HG03565 (cell line): ENCODE data around the gene OVCA2.

Experiments
- ATAC-seq: cut with Tn5 transposase; IDR thresholded peaks from one replicate; pipeline ENCODE4 v1.9.1; 2021; ENCODE audit warnings: mild to moderate bottlenecking, moderate library complexity; ENCODE audit not compliant: unreplicated experiment

Gene OVCA2

DNA sequence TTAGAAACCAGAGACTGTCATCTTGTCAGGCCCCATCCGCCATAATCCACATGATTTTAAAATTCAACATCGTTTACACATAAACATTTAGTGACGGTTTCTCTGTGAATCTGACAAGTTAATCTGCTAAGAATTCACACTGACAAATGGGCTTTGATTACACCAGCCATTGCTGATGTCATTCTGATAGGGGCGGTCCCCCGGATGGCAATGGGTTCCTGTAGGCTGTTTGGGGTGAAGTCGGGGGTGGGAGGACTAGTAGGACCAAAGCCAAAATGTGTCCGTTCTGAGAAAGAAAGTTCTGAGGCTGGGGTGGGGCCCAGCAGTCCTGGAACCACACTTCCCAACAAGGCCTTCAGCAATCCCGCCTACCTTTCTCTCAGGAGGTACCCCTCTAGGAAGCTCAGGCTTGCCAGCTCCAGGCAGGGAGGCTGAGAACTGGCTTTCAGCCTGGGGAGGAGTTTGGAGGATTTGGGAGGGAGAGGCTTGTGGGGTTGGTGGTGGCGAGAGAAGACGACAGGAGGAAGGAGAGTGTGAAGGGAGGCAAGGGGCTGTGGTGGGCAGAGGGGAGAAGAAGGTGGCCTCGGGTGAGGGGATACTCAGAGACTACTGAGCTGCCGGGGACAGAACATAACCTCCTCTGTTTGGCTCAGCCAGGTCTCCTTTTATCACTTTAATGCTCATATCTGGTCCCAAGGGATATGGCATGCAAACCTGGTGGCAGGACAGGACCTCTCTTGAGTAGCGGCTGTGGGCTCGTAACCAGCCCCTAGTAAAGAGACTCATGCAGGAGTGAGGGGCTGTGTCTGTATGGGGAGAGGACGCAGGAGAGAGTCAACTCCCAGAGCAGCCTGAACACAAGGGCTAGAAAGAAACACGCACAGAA lies 21.7 kb downstream of the OVCA2 start:
- no peak for ATAC-seq

DNA sequence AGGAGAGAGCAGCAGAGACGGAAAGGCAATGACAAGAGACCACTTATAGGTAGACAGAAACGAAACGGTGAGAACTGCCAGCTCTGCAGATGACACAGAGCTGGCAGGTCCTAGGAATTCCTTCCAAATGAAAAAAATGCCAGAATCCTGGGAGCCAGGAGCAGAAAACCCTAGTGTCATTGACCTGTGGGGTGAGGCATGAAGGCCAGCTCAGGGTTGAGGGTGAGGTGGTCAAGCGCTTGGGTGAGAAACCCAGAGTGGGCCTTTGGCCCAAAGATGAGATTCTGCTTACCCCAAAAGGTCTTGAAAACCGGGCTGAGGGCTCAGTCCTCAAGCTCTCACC lies 22.3 kb downstream of the OVCA2 start:
- no peak for ATAC-seq

DNA sequence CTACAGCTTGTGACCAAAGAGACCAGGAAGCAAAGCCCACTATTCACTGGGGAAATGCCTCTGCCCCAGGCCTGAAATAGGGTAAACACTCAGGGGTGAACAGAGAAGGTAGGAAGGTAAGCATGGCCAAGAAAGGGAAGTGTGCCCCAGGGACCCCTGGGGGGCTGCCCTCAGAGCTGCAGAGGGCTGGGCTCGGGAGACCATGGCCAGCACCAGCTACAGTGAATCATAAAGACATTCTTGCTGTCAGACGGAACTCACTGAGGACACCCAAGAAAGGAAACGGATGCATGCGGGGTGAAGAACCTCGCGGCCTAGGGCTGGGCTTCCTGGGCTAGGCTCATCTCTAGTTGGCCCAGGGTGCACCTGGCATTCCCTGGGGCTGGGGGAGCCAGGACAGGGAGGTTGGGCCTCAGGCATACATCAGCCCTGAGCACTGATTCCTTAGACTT lies 22.7 kb downstream of the OVCA2 start:
- no peak for ATAC-seq

DNA sequence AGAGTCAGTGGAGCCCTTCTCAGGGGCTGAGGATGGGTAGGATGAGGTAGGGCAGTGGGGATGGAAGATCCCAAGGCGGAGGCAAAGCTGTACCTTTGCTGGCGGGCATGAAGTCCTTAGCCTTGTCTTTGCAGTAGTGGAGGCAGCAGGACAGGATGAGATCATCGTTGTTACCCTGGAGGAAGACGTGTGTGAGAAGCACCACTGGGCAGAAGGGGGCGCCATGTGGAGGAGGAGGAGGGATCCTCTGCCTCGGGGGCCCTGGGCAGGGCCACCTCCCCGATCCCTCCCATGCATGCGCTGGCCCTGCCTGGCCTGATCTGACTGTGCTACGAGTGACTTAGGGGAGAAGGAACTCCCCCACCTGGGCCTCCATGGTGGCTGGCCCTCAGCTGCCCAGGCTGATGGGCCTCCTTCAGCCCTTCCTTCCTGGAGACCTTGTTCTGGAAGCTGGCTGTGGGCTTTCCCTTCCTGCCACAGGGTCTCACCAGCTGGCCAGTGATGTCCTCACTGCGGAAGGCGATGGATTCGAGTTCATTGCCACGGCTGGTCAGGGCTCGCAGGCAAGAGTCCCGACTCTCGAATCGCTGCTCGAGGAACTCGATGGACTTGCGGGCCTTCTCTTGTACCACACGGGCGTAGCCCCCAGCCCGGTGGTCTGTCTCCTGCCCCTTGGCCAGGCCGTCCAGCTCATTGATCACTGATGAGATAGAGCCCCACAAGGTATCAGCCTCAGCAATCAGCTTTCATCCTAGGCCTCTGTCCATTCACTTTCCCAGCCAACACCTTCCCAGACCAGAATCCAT lies 23.4 kb downstream of the OVCA2 start:
- ATAC-seq: no peak

DNA sequence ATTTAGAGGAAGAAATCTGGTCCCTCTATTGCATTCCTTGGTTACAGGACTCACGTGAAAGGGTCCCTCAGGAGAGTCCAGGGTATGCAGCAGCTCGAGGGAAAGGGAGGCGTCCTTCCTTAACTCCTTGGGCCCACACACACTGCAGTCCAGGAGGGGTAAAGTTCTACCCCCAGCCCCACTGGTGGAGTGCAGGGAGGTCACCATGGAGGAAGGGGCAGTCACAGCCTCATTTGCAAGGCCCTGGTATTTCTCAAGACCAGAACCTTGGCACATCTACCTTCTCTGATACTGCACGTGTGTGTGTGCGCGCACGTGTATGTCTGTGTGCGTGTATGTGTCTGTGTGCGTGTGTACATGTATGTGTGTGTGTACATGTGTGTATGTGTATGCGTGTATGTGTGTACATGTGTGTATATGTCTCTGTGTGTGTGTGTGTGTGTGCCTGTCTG lies 24.2 kb downstream of the OVCA2 start:
- ATAC-seq: no peak

DNA sequence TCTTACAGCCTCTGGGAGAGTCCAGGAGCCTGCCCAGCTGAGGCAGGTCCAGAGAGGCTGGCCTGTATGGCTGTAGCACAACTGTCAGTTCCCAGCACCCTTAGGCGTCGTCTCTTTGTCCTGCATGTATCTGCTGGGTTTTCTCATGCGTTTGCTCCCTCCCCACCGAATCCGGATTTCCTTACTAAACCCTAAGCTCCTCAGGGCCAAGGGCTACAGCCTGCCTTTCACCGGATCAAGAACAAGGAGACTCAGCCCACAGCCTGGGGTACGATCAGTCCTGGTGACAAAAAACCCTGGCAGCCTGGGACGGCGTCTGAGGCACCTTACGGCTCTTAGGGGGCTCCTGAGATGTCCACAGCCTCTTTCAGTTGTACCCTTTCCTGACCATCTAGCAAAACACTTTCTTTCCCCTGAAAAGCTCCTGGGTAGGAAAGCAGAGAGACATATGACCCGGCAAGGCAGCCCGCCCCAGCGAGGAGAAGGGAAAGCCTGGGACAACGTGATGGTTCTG lies 25.3 kb downstream of the OVCA2 start:
- ATAC-seq: no peak

DNA sequence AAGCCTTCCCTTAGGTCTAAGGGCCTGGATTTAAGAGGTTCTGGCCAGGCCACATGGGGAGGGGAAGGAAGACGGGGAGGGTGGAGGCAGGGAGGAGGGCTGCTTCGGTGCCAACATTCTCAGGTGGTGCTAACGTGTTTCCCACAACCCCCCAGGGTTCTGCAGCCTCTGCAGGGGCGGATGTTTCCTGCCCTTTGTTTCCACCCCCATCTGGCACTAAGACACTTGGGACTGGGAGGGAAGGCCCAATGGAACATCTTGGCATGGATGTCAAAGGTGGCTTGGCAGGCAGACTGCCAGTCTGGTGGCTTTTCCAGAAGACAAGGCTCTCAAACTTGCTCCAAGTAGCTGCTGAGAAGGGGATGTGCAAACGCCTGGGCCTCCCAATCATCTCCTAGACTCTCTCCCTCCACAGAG lies 25.8 kb downstream of the OVCA2 start:
- no peak for ATAC-seq

DNA sequence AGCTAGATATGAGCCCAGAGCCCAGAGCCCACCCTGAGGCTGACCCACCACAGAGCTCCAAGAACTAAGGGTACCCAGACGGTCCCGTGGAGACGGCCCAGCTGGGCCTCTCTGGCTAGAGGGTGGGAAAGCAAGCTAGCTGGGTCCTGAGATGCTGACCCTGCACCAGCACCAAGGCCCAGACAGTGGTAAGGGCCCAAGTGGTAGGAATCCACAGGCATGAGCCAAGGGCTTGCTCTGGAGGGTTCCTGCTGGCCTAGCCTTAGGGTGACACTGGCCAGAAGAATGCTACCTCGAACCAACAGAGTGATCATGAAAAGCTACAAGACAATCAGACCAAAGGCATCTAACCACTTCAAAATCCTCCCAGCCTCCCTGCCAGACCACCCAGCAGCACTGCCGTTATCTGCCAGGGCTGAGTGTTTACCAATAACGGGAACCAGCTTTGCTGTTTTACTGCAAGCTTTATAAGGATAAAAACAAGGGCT lies 26.3 kb downstream of the OVCA2 start:
- no peak for ATAC-seq

DNA sequence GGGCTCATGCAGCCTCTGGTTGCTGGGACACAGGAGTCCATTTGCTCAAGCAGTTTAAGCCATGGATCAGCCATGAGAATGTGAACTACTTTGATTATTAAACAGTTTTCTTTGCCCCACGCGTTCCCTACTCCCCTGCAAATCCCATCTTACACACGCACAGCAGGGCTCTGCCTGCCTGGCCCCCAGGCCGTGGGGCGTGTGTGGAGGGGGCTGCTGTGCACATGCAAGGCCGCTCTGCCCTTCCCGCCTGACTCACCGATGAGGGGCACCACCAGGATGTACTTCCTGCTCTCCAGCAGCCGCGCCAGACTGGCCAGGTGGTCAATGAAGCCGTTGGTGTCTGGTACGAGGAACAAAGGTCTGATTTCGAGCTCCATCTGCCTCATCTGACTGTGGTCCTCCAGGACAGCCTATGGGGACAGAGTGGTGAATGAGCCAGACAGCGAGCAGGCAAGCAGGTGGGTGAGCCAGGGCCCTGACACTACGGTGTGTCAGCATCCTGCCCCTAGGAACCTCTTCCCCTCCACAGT lies 26.8 kb downstream of the OVCA2 start:
- ATAC-seq: no peak

DNA sequence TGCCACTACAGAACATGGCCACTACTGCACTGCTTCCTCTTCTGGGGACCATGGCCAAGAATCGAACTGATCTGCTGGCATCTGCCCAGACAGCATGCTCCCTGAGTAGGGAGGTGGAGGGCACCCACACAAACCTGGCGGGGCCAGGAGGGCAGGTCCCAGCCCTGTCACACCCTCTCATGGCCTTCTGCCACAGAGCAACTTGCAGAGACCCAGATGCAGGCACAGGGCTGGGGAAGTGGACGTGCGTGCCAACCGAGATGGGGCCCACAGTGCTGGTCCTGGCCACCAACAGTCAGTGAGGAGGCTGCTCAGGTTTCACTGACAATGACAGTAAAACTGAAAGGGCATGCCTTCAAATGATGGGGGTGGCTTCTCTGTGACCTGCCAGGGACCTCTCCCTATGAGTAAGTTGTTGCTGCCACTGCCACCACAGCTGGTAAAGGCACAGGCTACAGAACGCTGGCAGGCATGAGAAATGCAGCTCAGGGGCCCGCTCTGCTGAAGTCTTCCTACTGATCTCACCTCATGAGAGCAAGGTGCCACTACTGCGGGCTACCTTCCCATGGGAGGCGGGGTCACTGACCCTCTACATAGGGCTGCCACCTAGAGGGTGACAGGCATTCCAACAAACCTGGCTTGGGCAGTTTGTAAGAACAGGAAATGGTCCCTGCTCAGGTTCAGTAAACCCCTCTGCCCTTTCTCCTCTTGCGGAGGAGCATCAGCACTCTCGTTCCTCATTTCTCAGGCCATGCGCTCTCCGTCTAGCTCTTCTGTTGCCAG lies 28.6 kb downstream of the OVCA2 start:
- ATAC-seq: peak; percentile 62

DNA sequence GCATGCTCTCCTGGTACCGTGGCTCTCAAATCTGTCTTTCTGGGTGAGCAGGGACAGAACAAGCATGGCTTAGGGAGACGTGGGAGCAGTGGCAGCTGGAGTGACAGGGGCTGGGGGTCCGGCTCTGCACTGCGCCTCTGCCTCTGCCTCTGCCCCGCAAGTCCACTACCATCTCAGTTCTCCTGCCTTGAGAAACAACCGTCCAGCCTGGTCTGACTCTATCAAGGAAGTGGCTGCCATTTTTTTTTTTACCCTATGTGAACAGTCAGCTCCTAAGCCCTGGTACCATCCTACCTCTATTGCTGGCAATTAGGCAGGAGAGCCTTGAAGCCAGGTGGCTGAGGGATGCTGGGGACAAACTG lies 29.2 kb downstream of the OVCA2 start:
- ATAC-seq: no peak

DNA sequence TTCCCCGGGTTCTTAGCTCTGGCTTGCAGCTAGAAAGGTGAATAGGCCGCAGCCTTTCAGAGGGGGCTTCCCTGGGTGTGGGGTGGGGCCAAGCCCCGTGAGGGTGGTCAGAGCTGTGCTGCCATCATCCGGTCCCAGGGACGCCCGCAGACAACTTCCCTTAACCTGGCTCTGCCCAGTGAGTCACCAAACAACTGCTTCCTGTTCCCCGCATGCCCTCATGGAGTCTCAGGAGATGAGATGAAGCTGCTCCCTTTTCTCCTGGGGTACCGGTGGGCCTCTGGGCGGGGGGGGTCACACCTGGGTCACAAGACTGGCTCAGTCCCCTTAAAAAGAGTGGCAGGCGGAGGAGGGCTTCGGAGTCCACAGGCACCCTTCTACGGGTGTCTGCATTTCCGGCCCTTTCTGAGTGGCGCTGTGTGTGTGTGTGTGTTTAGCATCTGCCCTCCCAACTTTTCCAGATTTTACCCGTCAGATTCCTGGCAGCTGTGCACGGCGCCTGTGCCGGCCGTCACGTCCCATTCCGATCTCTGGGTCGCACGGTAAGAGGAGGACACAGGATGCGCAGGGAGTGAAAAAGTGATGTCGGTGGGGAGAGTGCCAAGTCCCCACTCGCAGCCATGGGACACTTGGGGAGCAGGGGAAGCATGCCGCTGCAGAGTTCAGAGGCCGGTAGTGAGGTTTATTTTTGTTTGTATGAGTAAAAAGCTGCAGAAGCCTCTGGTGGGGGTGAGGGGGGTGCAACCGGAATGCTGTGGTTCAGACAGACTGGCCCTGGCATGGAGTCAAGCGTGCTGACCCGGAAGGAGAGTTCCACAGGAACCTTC lies 29.8 kb downstream of the OVCA2 start:
- no peak for ATAC-seq

DNA sequence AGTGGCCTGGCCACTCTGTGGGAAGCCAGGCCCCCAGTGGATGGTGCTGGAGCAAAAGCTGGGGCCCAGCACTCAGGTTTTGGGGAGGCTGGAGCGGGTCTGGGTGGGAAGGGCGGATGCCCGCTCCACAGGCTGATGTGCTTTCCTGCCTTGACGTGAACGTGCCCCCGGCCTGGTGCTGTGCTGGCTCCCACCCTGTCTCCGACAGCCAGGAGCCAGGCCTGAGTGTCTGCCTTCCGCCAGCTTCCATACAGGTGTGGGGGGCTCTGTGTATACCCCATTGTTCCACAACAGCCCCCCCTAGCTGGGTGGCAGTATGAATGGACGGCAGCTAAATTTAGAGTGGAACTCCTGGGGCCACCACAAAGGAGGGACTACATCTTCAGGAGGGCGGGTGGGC lies 33.1 kb downstream of the OVCA2 start:
- no peak for ATAC-seq

DNA sequence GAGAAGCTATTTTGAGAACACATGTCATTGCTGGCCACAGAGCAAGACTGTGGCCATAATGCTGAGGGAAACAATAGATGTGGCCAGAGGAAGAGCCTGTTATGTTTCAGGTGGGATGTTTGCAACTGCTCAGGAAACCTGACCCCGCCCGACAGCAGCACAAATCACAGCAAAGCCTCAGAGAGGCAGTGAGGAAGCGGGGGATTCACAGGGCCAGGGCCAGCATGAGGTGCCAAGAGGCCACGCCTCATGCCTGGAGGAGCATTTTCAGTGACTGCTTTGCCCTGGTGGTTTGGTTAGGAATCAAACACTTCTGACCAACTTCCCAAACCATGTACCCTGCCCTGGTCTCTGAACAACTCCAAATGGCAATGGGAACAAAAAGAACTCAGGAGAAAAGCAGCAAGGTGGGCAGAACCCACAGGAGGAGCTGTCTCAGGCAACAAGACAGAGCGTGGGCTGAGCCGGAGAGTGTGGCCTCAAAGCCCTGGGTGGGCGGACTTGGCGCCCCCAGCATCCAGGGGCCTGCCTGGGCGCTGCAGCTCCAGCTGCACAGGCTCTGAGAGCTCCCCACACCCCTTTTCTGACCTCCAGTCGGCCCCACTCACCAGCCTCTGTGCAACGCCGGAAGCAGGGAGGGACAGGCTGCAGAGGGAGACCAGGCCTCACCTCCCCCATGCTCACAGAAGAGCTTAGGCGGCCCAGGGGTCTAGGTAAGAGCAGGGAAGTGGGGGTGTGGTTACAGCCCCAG lies 33.7 kb downstream of the OVCA2 start:
- no peak for ATAC-seq

DNA sequence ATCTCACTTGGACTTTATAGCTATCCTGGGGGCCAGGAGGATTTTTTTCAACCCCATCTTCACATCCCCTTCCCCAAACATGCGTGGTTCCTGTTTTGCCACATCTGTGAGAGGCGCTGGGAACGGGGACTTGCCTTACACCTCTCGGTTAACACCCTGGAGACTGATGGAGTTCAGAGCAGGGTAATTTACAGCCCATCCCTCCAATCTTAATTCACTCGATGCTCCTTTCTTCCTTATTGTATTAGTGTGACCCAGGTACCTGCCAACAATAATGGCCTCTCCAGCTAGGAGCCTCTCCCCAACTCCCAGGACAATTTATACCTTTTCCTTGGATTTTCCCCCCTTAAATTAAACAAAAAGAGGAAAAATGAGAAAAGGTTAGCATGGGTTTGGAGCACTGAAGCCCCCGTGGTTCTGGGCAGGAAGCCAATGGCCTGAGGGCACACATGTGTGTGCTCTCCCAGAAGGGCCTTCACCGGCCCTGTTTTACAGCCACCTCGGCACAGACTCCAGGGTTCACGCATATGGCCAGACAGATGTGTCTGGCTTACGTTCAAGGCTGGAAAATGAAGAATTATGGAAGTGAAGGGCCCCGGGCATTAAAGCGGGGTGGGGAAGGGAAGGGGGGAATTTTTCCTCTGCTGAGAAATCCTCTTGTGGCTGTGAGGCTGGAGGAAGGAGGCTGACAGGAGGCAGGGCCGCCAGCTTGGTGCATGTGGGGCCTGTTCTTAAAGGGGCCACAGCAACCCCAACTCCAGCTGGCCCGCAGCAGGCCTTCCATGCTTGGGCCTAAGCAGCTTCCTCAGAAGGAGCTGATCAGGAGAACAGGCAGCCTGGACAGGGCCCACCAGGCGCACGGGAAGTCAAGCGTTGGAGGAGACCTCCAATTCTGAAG lies 34.5 kb downstream of the OVCA2 start:
- no peak for ATAC-seq

DNA sequence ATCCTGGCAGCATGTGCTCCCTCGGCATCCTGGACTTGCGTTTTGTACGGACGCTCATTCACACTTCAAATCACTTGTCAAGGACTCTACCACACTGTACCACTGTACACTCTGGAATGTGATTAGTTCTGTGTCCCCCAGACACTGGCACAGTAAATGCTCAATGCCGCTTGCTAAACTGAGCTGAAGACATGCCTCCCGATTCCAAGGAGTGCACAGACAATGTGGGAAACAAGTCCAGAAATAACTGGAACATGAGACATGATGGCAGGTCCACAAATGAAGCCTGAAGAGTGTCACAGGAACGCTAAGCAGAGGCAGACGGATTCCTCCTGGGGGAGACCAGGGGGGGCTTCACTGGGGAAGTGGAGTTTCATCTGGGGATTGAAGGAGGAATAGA lies 35.2 kb downstream of the OVCA2 start:
- ATAC-seq: no peak

DNA sequence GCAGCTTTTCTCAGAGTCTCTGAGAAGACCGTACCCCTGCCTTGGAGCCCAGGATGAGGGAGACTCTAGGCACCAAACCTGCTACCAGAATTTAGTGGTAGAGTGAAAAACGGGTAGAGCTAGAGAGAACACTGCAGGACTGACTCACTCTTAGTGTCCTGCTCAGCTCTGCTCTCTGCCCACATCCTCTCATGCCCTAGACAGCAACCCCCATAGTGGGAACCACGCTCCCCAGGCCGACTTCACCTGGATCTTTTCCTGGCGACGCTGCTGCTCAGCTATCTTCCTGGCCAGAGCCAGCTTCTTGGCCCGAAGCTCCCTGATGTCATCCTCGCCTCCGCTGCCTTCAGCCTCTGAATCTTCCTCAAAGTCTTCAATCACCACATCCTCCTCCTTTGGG lies 39.7 kb downstream of the OVCA2 start:
- ATAC-seq: no peak
